Urothelium cell line (cell line): ENCODE results near the gene SLC52A3.
"Not testable (repeated sequence)": the region's sequence is repeated elsewhere in the genome, so short reads cannot be mapped to it uniquely, and the experiment has no call there.

Source experiments
- DNase-seq: peaks from one replicate; pipeline ENCODE4 v3.0.0; 2011; ENCODE audit warnings: low spot score, mixed read lengths
- FAIRE-seq: peaks from 2 replicates; lab custom pipeline; 2011; peaks lifted over from hg19 to GRCh38; lab: Jason Lieb, UNC

The SLC52A3 gene

DNA sequence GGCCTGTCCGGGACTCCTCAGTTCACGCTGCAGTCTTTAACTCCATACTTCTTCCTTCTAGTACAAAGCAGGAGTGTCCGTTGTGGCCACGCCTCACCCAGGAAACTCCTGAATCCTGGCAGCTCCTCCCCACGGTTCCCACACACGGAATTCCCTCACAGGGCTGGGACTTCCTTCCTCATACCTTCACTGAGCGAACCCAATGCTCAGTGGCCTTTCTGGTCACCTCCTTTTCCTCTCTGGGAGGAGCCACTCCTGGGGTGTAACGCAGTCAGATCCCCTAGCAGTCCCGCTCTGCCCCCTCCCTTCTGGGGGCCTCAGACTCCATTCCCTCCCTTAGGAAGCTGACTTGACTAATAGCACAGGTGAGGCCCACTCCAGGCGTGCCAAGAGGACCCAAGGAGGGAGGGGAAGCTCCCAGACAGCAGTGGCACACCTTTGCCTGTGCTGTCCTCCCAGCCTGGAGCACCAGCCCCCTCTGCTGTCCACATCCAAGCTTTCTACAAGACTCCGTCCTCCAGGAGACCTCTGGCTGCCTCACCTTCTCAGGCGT is at the start of gene SLC52A3:
SLC52A3 (minus strand) TSS at position 75 of the 553 bp plus-strand sequence. CDS start 2,726 bp downstream, outside the sequence.
- FAIRE-seq = no peak
- DNase-seq = no peak

GRCh38 chr20:815914-816606 is 47.8 kb upstream of the SLC52A3 start:
- peak; percentile 68 for DNase-seq
- FAIRE-seq = no peak

DNA sequence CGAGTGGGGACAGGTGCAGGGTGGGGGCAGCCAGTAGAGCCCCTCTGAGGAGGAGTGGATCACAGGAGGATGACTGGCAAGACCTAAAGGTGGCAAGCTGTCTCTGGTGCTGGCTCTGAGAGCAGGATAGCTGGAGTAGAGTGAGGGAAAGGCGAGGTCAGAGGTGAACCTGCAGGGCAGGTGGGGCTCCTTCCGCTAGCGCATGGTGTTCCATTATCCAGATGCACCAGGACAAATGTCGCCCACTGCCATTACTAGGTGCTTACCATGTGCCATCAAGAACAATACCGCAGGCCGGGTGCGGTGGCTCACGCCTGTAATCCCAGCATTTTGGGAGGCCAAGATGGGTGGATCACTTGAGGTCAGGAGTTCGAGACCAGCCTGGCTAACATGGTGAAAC is 46.9 kb upstream of the SLC52A3 start:
- DNase-seq = no peak
- no peak for FAIRE-seq

DNA sequence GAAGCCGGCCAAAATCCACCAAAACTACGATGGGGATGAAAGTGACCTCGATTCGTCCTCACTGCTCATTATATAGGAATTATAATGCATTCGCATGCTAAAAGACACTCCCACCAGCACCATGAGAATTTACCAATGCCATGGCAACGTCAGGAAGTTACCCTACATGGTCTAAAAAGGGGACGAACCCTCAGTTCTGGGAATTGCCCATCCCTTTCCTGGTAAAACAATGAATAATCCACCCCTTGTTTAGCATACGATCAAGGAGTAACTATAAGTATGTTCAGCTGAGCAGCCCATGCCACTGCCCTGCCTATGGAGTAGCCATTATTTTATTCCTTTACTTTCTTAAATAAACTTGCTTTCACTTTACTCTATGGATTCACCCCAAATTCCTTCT is 45.1 kb upstream of the SLC52A3 start:
- DNase-seq (no peak), FAIRE-seq (no peak)

DNA sequence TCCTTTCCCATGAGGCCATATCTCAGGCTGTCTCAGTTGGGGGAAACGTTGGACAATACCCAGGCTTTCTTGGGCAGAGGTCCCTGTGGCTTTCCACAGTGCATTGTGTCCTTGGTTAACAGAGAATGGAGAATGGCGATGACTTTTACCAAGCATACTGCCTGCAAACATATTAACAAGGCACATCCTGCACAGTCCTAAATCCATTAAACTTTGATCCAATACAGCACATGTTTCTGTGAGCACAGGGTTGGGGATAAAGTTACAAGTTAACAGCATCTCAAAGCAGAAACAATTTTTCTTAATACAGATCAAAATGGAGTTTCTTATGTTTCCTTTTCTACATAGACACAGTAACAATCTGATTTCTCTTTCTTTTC is 44.1 kb upstream of the SLC52A3 start:
- FAIRE-seq, DNase-seq: not testable (repeated sequence)

DNA sequence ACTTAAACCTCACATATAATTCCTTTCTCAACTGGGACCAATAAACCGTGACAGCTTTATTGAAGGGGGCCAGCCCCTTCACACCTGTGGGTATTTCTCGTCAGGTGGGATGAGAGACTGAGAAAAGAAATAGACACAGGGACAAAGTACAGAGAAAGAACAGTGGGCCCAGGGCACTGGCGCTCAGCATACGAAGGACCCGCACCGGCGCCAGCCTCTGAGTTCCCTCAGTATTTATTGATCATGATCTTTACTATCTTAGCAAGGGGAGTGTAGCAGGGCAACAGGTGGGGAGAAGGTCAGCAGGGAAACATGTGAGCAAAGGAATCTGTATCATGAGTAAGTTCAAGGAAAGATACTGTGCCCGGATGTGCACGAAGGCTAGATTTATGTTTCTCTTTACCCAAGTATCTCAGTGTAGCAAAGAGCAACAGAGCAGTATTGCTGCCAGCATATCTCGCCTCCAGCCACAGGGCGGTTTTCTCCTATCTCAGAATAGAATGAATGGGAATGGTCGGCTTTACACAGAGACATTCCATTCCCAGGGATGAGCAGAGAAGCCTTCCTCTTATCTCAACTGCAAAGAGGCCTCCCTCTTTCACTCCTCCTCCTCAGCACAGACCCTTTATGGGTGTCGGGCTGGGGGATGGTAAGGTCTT is 43.6 kb upstream of the SLC52A3 start:
- DNase-seq, FAIRE-seq: not testable (repeated sequence)

DNA sequence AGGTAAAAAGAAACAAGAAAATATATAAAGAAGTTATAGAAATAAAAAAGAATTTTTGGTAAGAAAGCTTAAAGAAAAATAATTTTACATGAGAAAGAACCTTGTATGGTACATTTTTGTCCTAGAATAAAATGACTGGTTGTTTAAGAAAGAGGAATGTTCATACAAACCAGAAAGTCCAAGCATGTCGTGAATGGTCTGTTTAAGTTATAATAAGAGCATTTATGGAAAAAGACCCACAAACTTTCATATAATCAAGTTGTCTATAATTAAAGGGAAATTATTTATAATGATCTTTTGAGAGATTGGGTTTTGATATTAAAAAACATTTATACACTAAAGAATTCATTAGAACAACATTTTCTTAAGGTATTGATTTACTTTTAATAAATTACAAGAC is 37.4 kb upstream of the SLC52A3 start:
- DNase-seq (no peak), FAIRE-seq (no peak)

DNA sequence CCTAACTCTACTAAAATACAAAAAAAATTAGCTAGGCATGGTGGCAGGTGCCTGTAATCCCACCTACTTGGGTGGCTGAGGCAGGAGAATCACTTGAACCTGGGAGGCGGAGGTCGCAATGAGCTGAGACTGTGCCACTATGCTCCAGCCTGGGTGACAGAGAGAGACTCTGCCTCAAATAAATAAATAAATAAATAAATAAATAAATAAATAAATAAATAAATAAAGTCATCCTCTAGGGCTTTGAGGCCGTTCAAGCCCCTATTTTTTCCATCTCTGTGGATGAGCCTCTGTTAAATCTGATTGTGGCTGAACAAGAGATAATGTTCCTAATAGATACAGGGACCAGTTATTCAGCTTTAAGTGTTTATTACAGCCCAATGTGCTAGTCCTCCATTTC is 33.4 kb upstream of the SLC52A3 start:
- no peak for DNase-seq
- FAIRE-seq = no peak

- DNase-seq, FAIRE-seq: not testable (repeated sequence)
These were observed 31.7 kb upstream of the SLC52A3 start for GRCh38 chr20:800026-800425.

GRCh38 chr20:798746-799145 is 30.4 kb upstream of the SLC52A3 start:
- FAIRE-seq, DNase-seq: not testable (repeated sequence)

DNA sequence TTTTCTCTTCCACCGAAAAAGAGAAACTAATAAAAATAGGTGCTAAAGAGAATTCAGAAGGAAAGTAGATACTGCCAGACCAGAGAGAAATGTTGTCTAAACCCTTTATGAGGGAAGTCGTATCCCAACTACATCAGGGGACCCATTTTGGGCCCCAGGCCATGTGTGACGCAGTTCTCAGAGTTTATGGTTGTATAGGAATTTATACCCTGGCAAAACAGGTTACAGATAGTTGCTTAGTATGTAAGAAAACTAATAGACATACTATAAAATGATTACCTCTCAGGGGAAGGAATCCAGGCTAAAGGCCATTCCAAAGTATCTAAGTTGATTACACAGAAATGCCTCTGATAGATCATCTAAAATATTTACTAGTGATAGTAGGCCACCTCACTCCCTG is 28.6 kb upstream of the SLC52A3 start:
- DNase-seq (no peak), FAIRE-seq (no peak)

DNA sequence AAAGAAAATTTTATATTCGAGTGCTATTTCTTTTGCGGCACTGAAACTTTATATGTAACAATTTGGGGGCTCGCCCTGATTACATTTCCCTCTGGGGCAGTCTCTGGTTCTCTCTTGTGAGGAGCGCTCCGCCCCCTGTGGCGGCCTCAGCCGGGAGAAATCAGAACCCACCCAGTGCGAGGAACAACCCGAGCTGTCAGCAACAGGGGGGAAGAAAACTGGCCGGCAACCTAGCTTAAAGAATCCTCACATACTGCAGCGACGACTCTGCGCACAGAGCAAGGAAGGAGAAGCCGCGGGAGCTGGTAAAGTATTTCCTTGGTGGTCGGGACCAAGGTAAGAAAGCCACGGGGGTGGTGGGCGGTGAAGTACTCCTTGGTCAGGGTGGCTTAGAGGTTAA is 23.9 kb upstream of the SLC52A3 start:
- FAIRE-seq = no peak

GRCh38 chr20:791056-791455 is 22.8 kb upstream of the SLC52A3 start:
- DNase-seq (no peak), FAIRE-seq (no peak)

More for the DNA sequence above, 23.9 kb upstream of the SLC52A3 start:
- no peak for DNase-seq

- DNase-seq (no peak), FAIRE-seq (no peak)
These were observed 19.5 kb upstream of the SLC52A3 start for GRCh38 chr20:787825-788224.

DNA sequence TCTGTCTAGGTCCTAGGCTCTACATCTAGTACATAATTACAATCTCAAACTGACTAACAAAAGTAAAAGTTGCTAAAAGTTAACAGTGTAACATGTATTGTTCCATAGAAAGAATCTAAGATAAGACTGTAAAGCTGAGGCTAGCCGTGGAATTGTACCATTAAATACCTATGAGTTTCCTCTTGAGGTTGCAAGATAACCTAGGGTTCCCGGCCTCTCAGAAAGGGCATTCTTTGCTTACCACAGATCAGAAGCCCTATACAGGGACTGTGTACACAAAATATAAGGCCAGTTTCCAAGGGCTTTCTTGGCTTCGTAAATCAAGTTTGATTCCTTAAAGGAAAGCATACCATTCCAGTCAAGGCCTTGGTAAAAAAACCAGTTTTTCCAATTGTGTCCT is 11.5 kb upstream of the SLC52A3 start:
- FAIRE-seq = no peak
- DNase-seq = no peak

DNA sequence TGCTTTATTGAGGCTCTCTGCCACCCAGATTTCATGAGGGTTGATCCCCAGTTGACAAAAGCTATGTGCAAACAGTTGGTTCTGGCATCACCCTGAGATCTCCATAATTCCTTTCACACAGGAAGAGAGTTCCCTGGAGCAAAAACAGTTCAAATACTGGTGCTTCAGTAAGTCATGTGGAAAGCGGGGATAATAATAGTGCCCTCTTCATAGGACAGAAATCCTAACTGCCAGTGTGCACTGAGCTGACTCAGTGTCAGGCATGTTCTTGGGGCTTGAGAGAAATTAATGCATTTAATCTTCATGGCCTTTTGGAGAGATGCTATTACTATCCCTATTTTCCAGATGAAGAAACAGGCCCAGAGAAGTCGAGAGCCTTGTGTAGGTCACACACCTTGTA is 7.9 kb upstream of the SLC52A3 start:
- FAIRE-seq = no peak

GRCh38 chr20:775679-776135 is 7.4 kb upstream of the SLC52A3 start:
- DNase-seq = no peak
- no peak for FAIRE-seq

More for the DNA sequence above, 7.9 kb upstream of the SLC52A3 start:
- DNase-seq = no peak

GRCh38 chr20:774660-775057 is 6.4 kb upstream of the SLC52A3 start:
- DNase-seq (no peak), FAIRE-seq (no peak)

DNA sequence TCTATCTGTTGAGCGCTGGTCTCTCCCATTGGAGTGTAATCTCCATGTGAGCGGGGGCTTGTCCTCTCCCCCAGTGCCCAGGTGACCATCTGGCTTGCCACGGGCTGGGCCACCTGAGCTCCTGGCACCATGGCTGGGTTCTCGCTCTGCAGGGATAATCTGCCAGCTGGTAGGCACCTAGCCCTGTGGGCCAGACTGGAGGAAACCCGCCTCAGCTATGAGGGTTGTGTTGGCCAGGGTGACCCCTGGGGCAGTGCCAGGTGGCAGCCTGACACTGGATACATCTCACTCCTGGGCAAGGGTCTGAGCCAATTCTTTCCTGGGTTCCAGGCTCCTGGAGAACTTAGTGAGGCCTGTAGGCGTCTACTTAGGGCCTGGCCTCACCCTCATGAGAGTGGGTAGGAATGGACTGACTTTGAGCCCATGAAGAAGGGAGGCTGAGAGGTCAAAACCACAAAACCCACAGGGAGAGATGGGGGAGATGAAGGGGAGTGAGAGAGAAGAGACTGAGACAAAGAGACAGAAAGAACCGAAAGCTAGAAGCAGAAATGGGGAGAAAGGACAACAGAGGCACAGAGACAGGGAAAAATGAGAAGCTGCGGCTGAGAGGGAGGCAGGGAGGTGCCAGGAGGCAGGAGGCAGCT is 5.8 kb upstream of the SLC52A3 start:
- no peak for FAIRE-seq
- DNase-seq = no peak

DNA sequence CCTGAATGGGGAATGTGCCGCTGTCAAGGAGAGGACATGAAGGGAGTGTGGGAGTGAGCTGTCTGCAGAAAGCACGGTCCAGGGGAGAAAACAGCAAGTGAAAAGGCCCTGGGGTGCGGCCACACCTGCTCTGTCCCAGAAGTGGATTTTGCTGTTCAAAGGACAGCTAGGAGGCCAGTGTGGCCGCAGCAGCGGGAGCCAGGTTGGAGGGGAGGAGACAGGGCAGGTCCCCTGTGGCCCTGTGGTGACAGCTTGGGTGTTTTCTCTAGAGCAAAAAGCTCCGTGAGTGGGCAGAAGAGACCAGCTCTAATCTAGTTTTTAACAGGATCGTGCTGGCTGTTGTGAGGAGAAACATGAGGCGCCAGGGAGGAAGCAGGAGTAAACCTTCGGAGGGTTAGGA is 4.5 kb upstream of the SLC52A3 start:
- FAIRE-seq = no peak
- no peak for DNase-seq

DNA sequence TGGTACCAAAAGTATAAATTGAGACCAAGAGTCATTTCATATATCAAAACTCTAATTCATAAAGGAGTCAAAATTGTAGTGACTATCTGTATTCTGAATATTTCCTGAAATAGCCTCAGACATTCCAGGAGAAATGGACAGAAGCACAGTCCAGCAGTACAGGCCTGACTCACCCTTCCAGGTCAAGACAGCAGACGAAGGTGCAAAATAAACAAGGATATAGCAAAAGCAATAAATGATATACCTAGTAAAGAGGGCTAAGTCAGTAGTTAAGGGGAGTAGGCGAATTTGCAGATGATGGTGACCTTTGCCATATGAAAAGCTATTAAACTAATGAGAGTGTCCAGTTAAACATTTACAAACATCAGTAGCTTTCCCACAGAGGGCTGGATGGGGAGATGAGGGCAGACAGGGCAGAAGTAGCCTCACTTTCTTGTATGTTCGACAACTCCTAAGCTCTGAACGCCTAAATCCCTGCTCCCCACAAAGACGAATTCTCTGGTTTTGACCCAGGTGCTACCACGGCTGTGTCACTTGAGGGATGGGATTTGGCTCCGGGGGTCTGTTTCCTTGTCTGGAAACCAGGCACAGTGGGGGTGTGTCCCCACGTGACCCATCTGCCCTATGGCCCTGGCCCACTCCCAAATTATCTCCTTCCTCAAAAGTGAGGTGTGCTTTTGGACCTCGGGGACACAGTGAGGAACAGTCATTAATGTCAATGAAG is 3.6 kb upstream of the SLC52A3 start:
- FAIRE-seq (no peak), DNase-seq (no peak)
